MM.1S (cell line): Measurements from ENCODE around the gene CA5A.
"Not testable (repeated sequence)": the region's sequence is repeated elsewhere in the genome, so short reads cannot be mapped to it uniquely, and the experiment has no call there.

Source experiments
- DNase-seq: peaks from one replicate; pipeline ENCODE4 v3.0.0-alpha.2; 2015
- H2AFZ ChIP-seq: fragments of 300-600 bp; sonication (generic); 2 replicates; pipeline ENCODE4 v1.6.0; 2016; ENCODE audit warnings: antibody characterized with exemption, low read length
- H3F3A ChIP-seq: fragments of 300-600 bp; sonication (generic); 2 replicates; pipeline ENCODE4 v1.6.1; 2016; ENCODE audit warnings: mild to moderate bottlenecking, antibody characterized with exemption, low read length, moderate library complexity, mixed read lengths; ENCODE audit not compliant: insufficient read depth
- H3K27ac ChIP-seq: fragments of 300-600 bp; sonication (generic); 2 replicates; pipeline ENCODE4 v1.5.1; 2016; ENCODE audit warnings: mild to moderate bottlenecking, low read length
- H3K27me3 ChIP-seq: fragments of 300-600 bp; sonication (generic); replicated peaks from 2 replicates; pipeline ENCODE4 v1.6.0; 2016; ENCODE audit warnings: low read length; ENCODE audit not compliant: insufficient read depth
- H3K36me3 ChIP-seq: fragments of 300-600 bp; sonication (generic); replicated peaks from 2 replicates; pipeline ENCODE4 v1.6.1; 2016; ENCODE audit warnings: mild to moderate bottlenecking, low read length, mixed read lengths; ENCODE audit not compliant: insufficient read depth
- H3K4me1 ChIP-seq: fragments of 300-600 bp; sonication (generic); 2 replicates; pipeline ENCODE4 v1.6.1; 2016; ENCODE audit warnings: low read length, mixed read lengths
- H3K4me2 ChIP-seq: fragments of 300-600 bp; sonication (generic); 2 replicates; pipeline ENCODE4 v1.6.0; 2016; ENCODE audit warnings: low read depth, low read length
- H3K4me3 ChIP-seq: fragments of 300-600 bp; sonication (generic); 2 replicates; pipeline ENCODE4 v1.5.1; 2016; ENCODE audit warnings: low read length, mixed read lengths
- H3K79me2 ChIP-seq: fragments of 300-600 bp; sonication (generic); 2 replicates; pipeline ENCODE4 v1.6.1; 2016; ENCODE audit warnings: mixed run types, low read length, mixed read lengths
- H3K9ac ChIP-seq: fragments of 300-600 bp; sonication (generic); 2 replicates; pipeline ENCODE4 v1.6.1; 2016; ENCODE audit warnings: low read length, mixed read lengths
- H3K9me2 ChIP-seq: fragments of 300-600 bp; sonication (generic); replicated peaks from 2 replicates; pipeline ENCODE4 v1.6.1; 2016; ENCODE audit warnings: mild to moderate bottlenecking, low read length, mixed read lengths; ENCODE audit not compliant: insufficient read depth
- H3K9me3 ChIP-seq: fragments of 300-600 bp; sonication (generic); replicated peaks from 2 replicates; pipeline ENCODE4 v1.6.1; 2016; ENCODE audit warnings: mild to moderate bottlenecking, low read length, mixed read lengths; ENCODE audit not compliant: insufficient read depth
- H4K20me1 ChIP-seq: fragments of 300-600 bp; sonication (generic); 2 replicates; pipeline ENCODE4 v1.6.1; 2016; ENCODE audit warnings: mild to moderate bottlenecking, low read length, moderate library complexity, mixed read lengths; ENCODE audit not compliant: insufficient read depth
- CTCF ChIP-seq: fragments of 300-600 bp; sonication (generic); IDR thresholded peaks from 2 replicates; pipeline ENCODE4 v1.5.1; 2016; ENCODE audit warnings: antibody characterized with exemption, low read length, mixed read lengths
- EZH2 ChIP-seq: fragments of 300-600 bp; sonication (generic); optimal IDR thresholded peaks from 2 replicates; pipeline ENCODE3; 2017; ENCODE audit warnings: low read depth, mild to moderate bottlenecking, antibody characterized with exemption, low read length, mixed read lengths
- EZH2phosphoT487 ChIP-seq: fragments of 300-600 bp; sonication (generic); IDR thresholded peaks from 2 replicates; pipeline ENCODE4 v1.6.1; 2018; ENCODE audit warnings: antibody characterized with exemption, low read length

The CA5A gene

GRCh38 chr16:87861300-87862099 is 74.8 kb downstream of the CA5A start:
- not testable (repeated sequence) for H3K9me3 ChIP-seq, H3K27ac ChIP-seq, H3K9ac ChIP-seq, H4K20me1 ChIP-seq, H3K27me3 ChIP-seq, H2AFZ ChIP-seq, H3F3A ChIP-seq, DNase-seq, H3K9me2 ChIP-seq, H3K4me2 ChIP-seq, H3K36me3 ChIP-seq, H3K4me3 ChIP-seq, H3K4me1 ChIP-seq
- peaks cover 87% of the 10 kb centered on the region for H3K79me2 ChIP-seq

- no peak overlapping the region for H3K4me3 ChIP-seq
- TF ChIP-seq EZH2phosphoT487 (no peak), EZH2 (no peak), CTCF (no peak)
- peaks cover 90% of the 10 kb centered on the region for H3K79me2 ChIP-seq
- no peaks in the 10 kb centered on the region; the same call in 1 of the 2 replicates for H4K20me1 ChIP-seq
- H3K9me2 ChIP-seq, result no peaks in the 10 kb centered on the region
- no peaks in the 10 kb centered on the region for H3K9me3 ChIP-seq
- H3K9ac ChIP-seq, result no peak overlapping the region
- H2AFZ ChIP-seq, result no peak overlapping the region
- H3K36me3 ChIP-seq, result no peaks in the 10 kb centered on the region
- H3F3A ChIP-seq, result no peaks in the 10 kb centered on the region
- no peaks in the 10 kb centered on the region for H3K4me1 ChIP-seq
- no peak for DNase-seq
- H3K27ac ChIP-seq, result no peak overlapping the region
- H3K27me3 ChIP-seq, result no peaks in the 10 kb centered on the region
- H3K4me2 ChIP-seq, result no peak overlapping the region
Measured at GRCh38 chr16:87860553-87861299, 75.6 kb downstream of the CA5A start.

GRCh38 chr16:87858151-87858993 is 78.0 kb downstream of the CA5A start:
- not testable (repeated sequence) for H3K9ac ChIP-seq, H3K4me2 ChIP-seq, H3K9me2 ChIP-seq, H3K36me3 ChIP-seq, H3F3A ChIP-seq, H3K4me1 ChIP-seq, H3K9me3 ChIP-seq, H2AFZ ChIP-seq, H3K27ac ChIP-seq, H3K4me3 ChIP-seq, H3K27me3 ChIP-seq, H4K20me1 ChIP-seq, DNase-seq
- H3K79me2 ChIP-seq, result peaks cover 91% of the 10 kb centered on the region

GRCh38 chr16:87856791-87857228 is 79.5 kb downstream of the CA5A start:
- Histone ChIP-seq H3K36me3 (no peaks in the 10 kb centered on the region), H3K9ac (no peak overlapping the region), H4K20me1 (no peaks in the 10 kb centered on the region; the same call in 1 of the 2 replicates), H3K4me2 (no peak overlapping the region), H3K9me3 (no peaks in the 10 kb centered on the region), H3K4me1 (no peaks in the 10 kb centered on the region), H3K79me2 (peaks cover 90% of the 10 kb centered on the region), H3K4me3 (no peak overlapping the region), H3K9me2 (no peaks in the 10 kb centered on the region), H2AFZ (no peak overlapping the region), H3K27ac (no peak overlapping the region), H3K27me3 (no peaks in the 10 kb centered on the region), H3F3A (no peaks in the 10 kb centered on the region)
- TF ChIP-seq EZH2phosphoT487 (no peak), CTCF (no peak), EZH2 (no peak)
- DNase-seq, result no peak
